NCI-H1436 (cell line): ENCODE results near the gene CNTN3.

Source experiments
- DNase-seq: peaks from one replicate; lab custom pipeline; 2025; lab: John Stamatoyannopoulos, UW

The CNTN3 gene

DNA sequence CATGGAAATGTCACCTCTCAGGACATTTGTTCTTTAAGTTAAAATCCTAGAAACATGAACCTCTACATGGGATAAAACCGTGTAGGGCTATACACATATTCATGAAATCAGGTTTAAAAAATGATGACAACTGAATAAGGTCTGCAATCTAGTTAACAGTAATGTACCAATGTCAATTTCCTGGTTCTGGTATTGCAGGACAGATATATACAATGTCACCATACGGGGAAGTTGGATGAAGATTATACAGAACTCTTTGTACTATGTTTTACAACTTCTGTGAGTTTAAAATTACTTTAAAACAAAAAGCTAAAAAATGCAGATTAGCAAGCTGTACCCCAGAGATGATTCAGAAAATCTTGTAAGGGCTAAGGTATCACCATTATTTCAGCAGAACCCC lies 6.7 kb downstream of the CNTN3 start:
- no peak for DNase-seq

DNA sequence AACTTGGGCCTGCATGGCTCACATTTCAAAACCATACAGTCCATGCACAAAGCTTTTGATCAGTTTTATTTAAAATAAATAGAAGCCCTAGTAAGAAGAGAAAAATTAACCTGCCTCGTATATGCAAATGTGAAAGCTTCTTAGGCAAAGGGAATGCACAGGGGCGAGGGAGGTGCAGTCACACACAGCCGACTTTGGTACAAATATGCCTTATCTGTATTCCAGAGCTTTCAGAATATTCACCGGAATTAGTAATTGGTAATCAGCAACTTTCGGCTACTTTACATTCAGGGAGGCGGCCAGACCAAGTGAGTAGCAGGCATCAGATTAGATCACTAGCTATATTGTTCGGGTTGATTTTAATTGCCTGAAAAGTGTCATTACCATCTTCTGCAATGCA lies 7.5 kb downstream of the CNTN3 start:
- no peak for DNase-seq

GRCh38 chr3:74605437-74605836 lies 9.0 kb downstream of the CNTN3 start:
- no peak for DNase-seq

DNA sequence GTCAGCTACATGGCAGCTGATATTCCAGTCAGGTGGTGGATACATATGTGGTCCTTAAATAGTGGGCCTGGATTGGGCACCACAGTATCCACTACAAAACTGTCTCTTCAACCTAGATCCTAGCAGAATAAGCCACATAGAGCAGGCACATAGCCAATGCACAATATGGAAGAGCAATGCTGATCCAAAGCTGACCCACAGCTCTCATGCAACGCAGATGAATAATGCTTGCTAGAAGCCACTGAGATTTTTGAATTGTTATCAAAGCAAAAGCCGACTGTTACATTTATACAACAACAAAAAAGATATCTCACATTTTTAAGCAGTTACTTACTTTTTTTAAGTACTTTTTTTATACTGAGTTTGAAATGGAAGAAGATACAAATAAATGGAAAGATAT lies 11.2 kb downstream of the CNTN3 start:
- no peak for DNase-seq

GRCh38 chr3:74602471-74602870 lies 12.0 kb downstream of the CNTN3 start:
- DNase-seq, result no peak

DNA sequence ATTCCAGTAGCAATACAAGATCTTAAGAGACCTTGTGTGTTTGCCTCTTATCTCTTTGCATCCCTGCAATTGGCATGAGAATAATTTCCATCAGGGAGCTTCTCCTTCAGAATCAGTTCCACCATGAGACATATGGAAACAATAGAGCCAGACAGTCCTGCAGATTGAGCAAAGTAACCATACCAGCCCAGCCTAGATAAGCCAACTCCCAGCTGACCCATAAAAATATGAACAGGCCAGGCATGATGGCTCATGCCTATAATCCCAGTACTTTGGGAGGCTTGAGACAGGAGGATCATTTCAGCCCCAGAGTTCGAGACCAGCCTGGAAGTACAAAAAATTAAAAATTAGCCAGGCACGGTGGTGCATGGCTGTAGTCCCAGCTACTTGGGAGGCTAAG lies 12.7 kb downstream of the CNTN3 start:
- no peak for DNase-seq

- no peak for DNase-seq
Measured at GRCh38 chr3:74599564-74599963, 14.9 kb downstream of the CNTN3 start.

GRCh38 chr3:74593152-74593551 lies 21.3 kb downstream of the CNTN3 start:
- no peak for DNase-seq

GRCh38 chr3:74592359-74592758 lies 22.1 kb downstream of the CNTN3 start:
- DNase-seq, result no peak

- no peak for DNase-seq
Measured at GRCh38 chr3:74591946-74592345, 22.5 kb downstream of the CNTN3 start.

- DNase-seq, result no peak
Measured at GRCh38 chr3:74591342-74591741, 23.1 kb downstream of the CNTN3 start.

GRCh38 chr3:74590620-74591262 lies 23.7 kb downstream of the CNTN3 start:
- DNase-seq, result no peak

GRCh38 chr3:74584782-74585181 lies 29.7 kb downstream of the CNTN3 start:
- no peak for DNase-seq

- no peak for DNase-seq
Measured at GRCh38 chr3:74582982-74583381, 31.5 kb downstream of the CNTN3 start.

DNA sequence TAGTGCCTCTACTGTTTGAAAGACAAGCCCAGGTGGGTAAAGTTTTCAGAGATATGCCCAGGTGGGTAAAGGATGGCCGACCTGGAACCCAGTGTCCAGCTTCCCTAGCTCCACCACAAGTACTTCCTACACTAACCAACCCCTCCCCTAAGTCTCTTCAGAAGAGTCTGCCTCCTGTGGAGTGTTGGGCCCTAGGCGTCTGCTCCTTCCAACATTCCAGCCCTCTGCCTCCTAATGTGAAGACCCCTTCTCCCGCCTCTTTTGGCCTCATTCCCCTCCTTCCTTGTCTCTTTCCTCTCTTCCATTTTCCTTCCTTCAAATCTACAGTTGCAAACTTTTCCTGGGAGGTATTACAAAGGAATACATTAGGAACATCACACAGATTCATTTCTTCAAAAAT lies 38.6 kb downstream of the CNTN3 start:
- DNase-seq, result no peak

DNA sequence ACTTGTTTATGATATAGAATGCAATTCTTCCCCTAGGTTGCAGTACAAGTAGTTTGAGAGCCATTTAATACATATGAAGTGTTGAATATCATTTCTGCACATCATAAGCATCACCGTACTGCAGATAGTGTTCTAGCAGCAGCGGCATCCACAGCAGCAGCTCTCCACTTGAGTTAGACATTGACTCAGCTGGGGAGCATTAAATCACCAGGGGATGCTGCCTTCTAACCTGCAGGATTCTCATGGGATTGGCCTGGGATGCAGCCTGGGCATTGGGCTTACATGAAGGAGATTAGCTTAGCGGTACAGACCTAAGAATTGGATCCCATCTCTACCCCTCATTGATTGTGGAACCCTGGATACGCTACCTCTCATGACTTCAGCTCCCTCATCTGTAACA lies 43.3 kb downstream of the CNTN3 start:
- no peak for DNase-seq
